A204.1 (cell line): ENCODE data around the gene ZKSCAN2.

ENCODE experiments used
- FAIRE-seq: peaks from 2 replicates; lab custom pipeline; 2012; peaks lifted over from hg19 to GRCh38; lab: Jason Lieb, UNC

ZKSCAN2 gene

DNA sequence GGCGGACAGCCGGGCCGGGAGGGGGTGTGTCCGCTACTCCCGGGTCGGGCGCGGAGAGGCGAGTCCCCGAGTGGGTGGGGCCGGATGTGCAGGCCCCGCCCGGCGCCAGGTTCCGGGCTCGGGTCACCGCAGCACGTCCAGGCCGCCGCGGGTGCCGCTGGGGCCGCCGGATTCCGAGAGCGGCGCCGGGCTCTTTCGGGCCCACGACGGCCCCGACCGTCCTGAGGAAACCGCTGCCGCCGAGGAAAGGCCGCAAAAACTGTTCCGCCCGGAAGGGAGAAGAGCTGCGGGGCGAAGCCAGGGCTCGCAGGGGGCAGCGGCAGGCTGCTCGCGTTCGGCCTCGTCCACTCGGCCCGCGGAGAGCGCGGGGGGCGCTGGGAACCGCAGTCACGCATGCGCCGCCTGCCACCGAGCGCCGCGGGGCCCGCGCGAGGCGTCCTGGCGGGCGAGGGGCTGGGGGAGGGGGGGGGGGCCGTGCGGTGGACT lies at the start of gene ZKSCAN2:
TSS of gene ZKSCAN2 (minus strand) at position 376 of the 486 bp plus-strand sequence. CDS start 718 bp downstream, outside the sequence.
- FAIRE-seq, result no peak

DNA sequence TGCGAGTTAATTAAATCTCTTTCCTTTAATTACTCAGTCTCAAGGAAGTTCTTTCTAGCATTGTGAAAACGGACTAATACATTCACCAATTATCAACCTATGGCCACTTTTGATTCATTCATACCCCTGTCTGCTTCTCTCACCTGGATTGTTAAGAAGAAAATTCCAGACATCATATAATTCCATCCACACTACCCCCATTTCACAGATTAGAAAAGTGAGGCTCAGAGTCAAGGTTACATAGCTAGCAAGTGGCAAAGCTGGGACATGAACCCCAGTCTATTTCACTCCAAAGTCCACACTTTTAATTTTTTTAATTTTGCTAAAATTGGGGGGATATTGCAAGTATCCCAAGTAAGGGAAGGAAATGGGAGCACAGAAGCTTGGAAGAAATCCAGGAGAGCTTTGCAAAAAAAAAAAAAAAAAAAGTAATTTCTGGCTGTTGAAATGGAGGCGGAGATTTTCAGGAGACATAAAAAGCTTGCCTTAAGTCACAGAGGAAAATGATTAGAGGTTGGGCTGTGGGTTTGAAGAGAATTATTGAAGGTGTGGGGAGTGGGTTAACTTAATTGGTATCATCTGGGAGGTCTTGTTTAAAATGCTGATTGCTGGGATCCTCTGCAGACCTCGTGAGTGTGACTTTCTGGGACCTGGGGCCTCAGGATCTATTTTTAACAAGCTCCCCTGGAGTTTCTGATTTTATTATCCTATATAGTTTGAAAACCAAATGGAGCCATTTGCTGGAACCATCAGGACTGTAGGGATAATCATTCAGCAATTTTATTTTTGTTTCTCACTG lies 42.3 kb upstream of the ZKSCAN2 start:
- no peak for FAIRE-seq

DNA sequence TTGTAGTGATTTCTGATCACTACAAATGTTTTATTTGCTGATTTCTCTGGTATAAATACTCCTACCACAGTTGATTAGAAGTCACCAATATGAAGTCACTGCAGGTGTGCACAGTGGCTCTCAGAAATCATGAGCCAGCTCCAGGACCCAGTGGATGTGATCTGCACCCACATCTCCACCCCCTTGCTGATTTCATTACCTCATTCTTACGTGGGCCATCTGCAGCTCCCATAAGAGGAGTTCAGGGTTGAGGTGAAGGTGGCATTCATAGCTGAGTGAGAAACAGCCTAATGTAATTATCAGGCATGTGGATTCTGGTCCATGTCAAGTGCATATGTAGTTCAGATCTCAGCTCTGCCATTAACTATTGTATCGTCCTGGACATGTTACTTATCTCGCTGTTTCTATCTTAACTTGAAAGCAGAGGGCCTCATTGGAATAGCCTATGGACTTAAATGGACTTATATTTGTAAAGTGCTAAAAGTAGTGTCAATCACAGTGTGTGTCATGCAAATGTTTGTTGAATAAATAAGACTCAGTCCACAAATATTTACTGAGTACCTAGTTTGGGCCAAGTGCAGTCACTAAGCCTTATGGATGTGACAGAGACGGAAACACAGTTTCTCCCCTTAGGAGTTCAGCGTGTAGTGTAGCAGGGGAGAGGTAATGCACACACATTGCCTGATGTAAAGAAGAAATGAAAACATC lies 40.7 kb upstream of the ZKSCAN2 start:
- FAIRE-seq, result no peak

DNA sequence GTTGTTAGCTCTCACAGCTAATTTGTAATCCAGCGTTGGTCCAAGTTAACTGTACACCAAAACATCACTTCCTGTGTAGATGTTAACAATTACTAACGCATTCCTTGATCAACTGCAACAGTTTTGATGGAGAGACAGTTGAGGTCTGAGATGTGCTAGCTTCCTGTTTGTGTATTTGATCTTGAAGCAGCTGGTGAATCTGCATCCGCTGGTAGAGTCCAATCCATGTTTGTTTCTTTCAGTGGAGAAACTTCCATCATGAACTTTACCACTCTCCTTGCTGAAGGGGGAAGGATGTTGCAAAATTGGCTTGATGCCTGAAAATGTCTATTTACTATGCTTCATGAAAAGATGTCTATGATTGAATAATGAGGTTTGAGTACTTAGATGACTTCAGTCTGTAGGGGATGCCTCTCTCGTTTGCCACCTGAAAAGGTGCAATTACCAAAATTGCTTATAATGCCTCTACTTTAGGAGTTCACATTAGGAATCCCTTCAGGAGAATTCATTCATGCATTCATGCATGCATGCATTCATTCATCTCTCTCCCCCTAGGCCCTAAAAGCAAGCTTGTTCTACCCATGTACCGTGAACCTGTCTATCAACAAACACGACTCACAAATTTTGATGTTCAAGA lies 39.6 kb upstream of the ZKSCAN2 start:
- no peak for FAIRE-seq

DNA sequence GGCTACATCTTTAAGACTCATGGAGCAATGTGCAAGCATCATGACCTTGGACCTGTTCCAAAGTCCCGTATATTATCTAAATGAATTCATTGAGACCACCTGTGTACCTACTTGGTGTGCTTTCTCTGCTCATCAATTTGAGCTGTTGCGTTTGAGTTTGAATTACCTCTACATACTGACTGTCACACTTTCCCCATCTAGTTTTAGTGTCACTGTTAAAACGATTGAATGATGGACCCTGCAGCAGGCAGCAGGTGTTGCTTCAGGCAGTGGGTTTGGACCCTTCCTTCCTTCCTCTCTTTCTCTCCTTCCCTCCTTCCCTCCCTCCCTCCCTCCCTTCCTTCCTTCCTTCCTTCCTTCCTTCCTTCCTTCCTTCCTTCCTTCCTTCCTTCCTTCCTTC lies 33.9 kb upstream of the ZKSCAN2 start:
- FAIRE-seq, result no peak

DNA sequence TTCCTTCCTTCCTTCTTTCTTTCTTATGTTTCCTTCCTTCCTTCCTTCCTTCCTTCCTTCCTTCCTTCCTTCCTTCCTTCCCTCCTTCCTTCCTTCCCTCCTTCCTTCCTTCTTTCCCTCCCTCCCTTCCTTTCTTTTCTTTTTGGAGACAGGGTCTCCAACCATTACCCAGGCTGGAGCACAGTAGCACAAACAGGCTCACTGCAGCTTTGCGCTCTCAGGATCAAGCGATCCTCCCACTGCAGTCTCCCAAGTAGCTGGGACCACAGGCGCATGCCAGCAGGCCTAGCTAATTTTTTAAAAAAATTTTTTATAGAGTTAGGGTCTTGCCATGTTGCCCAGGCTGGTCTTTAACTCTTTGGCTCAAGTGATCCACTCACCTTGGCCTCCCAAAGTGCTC lies 31.8 kb upstream of the ZKSCAN2 start:
- no peak for FAIRE-seq

DNA sequence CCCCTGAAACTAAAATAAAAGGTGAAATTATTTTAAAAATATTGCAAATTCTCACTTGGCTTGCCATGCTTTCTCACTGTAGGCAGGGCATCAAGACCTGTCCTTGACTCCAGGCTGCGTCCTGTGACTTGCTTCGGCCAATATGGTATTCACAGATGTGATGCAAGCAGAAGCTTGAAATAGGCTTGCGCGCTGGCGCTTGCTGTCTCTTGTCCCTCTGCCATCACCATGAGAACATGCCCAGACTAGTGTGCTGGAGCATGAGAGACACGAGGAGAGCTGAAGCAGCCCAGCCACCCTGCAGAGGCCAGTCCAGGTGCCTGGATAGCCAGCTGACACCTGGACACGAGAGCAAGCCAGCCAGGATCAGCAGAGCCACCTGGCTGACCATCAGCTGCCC lies 21.8 kb upstream of the ZKSCAN2 start:
- FAIRE-seq, result no peak

DNA sequence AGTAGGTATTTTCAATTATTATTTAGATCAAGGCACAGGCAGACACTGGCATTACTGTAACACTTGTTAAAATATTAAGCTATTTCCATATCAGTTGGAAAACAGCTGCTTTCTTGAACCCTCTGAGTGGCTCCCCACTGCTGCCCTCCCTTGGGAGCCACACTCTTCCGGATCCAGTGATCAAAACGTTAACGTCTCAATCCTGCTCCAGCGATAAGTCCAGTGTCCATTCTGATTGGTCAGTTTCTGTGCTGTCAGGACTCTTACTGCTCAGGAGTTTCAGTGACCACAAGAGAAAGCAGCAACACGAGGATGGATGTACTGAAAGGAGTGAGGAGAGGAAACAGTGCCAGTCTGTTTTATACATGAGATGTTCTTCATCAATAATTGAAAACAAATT lies 13.8 kb upstream of the ZKSCAN2 start:
- FAIRE-seq, result no peak

DNA sequence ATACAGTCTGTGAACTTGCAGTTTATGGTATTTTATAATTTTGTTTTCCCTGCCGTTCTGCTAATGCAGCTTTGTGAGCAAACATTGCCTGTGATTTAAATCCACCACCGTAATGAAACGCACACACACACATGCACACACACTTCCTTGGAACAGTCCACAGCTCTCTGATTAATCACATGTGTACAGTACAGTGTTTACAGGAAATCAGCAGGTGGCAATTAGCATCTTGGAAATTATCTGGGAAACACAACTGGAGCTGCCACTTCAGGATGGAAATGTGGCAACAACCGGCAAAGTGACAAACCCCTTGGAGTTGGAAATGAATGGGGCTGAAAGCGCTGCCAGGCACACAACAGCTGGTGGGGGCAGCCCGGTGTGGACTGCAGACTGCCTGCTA lies 12.9 kb upstream of the ZKSCAN2 start:
- no peak for FAIRE-seq

DNA sequence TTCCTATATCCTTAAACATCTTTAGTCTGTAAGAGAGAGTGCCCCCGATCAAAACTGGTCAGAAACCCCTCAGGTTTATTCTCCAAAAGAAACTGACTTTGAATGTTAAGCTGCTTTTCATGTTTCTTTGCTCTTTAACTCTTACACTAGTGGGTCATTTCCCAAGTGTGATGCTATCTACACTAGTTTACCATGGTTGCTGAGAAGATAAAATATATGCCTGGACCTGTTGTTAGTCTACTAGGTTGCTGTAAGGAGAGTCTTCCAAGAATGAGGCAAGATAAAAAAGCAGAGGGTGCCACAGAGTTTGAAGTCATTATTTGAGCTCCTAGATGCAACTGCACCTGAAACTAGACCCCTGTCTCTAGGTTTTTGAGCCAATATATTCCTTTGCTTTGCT lies 12.2 kb upstream of the ZKSCAN2 start:
- FAIRE-seq, result no peak

DNA sequence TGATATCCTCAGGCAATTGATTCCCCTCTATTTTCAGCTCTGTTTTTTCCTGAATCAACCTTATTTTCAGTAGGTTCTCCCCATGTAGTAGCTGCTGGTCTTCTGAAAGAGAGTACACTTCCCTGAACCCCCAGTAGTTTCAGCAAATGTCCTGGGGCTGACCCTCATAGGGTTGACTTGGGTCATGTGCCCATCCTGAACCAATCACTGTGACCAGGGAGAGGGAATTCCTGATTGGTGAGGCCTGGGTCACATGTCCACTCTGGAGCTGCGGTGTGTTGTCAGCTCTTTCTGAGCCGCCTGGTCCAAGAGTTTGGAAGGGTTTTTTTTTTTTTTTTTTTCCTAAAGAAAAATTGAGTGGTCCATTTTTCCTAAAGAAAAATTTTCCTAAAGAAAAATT lies 8.3 kb upstream of the ZKSCAN2 start:
- FAIRE-seq, result no peak

DNA sequence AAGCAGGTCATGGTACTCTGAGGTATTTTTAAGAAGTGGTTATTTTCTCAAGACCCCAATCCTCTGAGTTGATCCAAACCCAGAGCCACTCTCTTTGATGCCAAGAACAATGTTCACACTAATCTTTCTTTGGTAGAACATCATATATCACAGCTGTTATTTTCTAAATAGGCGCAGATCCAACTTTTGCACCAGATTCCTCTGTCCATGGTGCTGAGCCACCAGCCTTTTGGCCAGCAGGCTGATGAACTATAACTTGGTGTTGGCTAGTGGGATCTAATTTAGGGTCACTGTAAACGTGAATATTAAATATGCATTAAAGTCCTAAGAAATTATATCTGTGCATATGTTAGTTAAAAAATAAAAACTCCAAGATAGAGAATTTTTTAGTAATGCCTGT lies 7.0 kb upstream of the ZKSCAN2 start:
- FAIRE-seq, result no peak

DNA sequence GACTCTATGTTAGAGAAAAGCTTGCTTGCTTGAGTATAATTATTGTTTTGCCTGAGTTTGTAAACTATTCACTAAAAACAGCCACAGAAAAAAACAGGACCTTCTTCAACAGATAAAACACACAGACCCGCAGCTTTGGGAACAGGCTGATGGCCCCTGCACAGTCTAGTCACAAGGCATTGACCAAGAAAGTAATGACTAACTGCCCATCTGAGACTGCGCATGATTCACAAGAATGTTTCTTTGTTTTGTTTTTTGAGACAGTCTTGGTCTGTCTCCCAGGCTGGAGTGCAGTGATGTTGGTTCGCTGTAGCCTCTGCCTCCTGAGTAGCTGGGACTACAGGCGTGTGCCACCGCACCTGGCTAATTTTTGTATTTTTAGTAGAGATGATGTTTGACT lies 2.8 kb upstream of the ZKSCAN2 start:
- no peak for FAIRE-seq

DNA sequence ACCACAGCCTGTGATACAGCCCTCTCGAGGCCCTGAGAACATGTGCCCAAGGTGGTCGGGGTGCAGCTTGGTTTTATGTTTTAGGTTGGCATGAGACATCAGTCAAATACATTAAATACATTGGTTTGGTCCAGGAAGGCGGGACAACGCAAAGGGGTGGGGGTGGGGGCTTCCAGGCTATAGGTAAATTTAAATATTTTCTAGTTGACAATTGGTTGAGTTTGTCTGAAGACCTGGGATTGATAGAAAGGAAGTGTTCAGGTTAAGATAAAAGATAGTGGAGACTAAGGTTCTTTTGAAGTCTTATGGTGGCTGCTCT lies 1.2 kb upstream of the ZKSCAN2 start:
- FAIRE-seq, result no peak

DNA sequence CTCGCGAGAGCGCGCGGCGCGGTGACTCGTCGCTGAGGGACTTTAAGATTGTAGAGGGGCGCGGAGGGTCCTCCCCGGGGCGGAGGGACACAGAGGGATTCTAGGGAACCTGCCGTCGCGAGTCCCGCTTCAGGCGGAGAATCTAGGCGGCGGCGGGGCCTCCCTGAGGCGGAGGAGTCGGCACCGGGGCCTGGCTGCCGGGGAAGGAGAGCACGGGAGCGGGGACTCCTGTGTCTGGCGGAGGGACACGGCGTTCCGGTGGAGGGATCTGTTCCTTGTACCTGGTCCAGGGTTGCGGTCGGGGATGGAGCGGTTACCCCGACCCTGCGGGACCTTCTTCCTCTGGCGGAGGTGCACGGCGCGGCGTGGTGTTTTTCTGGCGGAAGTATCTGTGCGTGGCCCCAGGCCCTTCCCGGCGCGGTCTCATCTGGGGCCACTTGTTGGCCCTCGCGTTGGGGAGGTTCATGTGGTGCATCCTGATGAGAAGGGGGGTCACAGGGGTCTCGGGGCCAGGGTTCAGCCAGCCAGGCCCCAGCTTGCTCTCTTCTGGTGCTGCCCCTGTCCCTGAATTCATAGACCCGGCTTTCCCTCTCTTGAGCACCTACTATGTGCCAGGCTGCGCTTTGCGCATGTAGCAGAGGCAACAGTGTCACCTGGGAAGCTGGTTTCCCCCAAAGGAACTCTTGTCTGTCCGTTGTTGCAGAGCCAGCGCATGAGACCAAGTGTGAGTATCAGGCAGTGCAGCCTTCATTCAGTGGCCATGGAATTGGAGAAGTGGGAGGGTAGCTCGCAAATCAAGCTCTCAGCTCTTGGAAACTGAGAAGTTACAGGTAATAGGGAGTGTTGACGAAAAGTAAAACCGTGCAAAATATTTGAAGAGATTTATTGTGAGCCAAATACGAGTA lies 563 bp upstream of the ZKSCAN2 start:
- no peak for FAIRE-seq

DNA sequence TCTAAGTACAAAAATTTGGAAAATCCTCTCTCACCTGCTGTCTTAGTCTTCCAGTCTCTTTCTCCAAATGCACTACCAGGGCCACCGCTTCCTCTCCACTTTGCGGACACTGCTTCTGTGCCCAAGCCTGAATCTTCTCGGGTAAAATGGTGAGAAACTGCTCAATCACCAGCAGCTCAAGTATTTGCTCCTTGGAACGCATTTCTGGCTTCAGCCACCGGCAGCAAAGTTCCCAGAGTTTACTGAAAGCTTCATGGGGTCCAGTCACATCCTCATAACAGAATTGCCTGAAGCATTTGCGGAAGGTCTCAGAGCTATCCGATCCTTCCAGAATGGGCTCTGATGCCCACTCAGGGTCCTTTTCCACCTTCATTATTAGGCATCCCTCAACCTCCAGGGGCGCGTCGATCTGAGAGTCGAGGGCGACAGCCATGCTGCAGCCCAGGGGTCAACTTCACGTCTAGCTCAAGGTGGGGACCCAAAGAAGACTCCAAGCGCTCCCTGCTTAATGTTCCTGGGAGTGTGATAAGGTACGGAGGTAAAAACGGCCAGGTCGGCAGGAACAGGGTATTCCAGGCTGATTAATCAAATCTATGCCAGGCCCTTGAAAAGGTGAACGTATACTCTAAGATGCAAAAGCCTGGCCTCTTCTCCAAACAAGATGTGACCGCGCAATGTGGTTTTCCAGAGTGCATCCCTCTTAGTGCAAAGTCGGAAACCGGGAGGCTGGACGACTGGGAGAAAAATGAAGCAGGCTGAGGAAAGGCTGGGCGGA lies 763 bp downstream of the ZKSCAN2 start:
- no peak for FAIRE-seq

DNA sequence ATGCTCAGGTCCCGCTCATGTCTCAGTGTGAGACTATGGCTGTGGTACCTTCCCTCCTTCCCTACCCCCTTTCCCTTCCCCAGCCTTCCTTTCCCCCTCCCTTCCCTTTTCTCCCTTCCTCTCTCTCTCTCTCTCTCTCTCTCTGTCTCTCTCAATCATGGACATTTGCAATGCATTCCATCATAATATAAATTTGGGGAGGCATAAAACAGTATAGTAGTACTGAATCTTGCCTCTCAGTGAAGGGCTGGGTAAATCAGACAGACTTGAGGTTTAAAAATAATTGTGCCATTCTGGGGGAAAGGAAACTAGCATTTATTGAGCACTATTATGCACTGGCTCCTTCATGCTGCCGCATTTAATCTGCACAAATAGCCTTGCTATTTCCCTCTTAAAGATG lies 4.3 kb downstream of the ZKSCAN2 start:
- no peak for FAIRE-seq

DNA sequence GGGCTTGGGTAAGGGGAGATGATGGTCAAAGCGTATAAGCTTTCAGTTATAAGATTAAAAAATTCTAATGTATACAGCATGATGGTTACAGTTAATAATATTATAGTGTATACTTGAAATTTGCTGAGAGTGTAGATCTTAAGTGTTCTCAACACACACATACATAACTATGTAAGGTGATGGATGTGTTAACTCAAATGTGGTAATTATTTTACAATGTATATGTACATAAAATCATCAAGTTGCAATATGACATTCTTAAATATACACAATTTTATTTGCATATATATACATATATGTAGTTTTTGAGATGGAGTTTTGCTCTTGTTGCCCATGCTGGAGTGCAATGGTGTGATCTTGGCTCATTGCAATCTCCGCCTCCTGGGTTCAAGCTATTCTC lies 7.2 kb downstream of the ZKSCAN2 start:
- FAIRE-seq, result no peak

DNA sequence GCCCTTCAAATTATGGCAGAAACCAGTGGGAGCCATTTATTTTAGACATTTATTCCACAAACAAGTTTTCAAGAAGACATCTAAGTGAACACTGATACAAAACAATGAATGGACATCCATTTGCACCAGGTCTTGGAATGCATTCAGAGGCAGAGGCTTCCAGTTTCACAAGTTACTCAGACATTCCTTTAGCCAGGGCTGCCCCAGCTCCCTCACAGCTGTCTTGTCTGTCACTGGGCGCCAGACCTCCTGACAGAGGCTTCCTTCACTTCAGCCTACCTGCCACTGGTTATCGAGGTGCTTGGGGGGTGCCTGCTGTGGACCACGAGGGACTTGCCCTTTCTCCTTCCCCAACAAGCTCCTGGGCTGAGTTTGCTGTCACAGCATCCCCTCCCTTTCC lies 21.7 kb downstream of the ZKSCAN2 start:
- no peak for FAIRE-seq

DNA sequence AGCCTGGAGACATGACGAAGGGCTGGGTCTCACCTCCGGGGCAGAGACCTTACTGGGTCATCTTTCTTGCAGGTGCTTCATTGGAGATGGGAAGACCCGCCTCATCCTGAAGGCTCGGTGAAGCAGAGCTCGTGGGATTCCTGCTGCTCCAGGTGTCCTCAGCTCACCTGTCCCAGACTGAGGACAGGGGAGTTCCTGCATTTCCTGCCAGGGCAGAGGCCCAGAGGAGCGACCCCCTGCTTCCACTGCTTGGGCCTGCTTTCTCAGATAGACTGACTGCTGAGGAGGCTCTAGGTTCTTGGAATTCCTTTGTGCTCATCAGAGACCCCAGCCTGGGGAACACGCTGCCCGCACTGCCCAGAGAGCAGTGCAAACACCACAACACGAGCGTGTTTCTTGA lies 29.3 kb downstream of the ZKSCAN2 start:
- FAIRE-seq, result no peak

DNA sequence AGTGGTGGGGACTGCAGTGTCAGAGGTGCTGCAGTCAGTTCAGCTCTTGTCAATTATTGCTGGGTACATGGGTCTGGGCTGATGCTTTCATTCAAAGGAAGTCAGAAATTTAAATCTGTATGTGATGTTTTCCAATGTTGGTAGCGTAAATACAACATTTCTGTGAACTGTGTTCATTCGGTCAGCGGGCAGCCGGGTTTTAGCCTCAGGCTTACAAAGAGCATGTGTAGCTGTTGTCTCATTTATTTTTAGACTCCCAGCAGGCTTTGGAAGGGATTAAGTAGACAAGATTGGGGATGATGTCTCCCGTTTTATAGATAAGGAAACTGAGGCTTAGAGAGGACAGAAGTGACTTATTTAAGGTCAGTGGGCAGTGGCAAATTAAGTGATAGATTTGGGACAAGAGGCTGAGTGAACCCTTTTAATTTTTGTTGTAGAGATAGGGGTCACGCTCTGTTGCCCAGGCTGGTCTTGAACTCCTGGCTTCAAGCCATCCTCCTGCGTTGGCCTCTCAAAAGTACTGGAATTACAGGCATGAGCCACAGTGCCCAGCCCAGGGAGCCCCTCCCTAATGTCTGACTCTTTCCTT lies 32.8 kb downstream of the ZKSCAN2 start:
- no peak for FAIRE-seq
